D721Med (cell line): Measurements from ENCODE around the gene MTAP.

Experiments
- DNase-seq: peaks from one replicate; pipeline ENCODE4 v3.0.0; 2011; ENCODE audit warnings: low spot score; ENCODE audit not compliant: insufficient read length
- FAIRE-seq: peaks from 2 replicates; lab custom pipeline; 2011; peaks lifted over from hg19 to GRCh38; lab: Jason Lieb, UNC
- CTCF ChIP-seq: IDR thresholded peaks from 2 replicates; pipeline ENCODE4 v1.5.1; 2012; ENCODE audit warnings: mild to moderate bottlenecking, control low read depth; ENCODE audit not compliant: insufficient read depth; ENCODE audit errors: missing control alignments

The MTAP gene

GRCh38 chr9:21982391-21982790, 180.0 kb downstream of the MTAP start:
- no peak for DNase-seq

GRCh38 chr9:21982861-21983560, 180.6 kb downstream of the MTAP start:
- FAIRE-seq, result no peak
- no peak for DNase-seq
- TF ChIP-seq CTCF, result no peak

More at GRCh38 chr9:21982391-21982790, 180.0 kb downstream of the MTAP start:
- FAIRE-seq, result no peak
- no peak for TF ChIP-seq CTCF

- FAIRE-seq (no peak), DNase-seq (no peak)
- no peak for TF ChIP-seq CTCF
Measured at GRCh38 chr9:21983561-21983935, 181.1 kb downstream of the MTAP start.

GRCh38 chr9:21984101-21984500, 181.7 kb downstream of the MTAP start:
- DNase-seq (no peak), FAIRE-seq (no peak)
- no peak for TF ChIP-seq CTCF

GRCh38 chr9:21985964-21986667, 183.7 kb downstream of the MTAP start:
- no peak for TF ChIP-seq CTCF
- FAIRE-seq (no peak), DNase-seq (no peak)
